A673 (cell line): ENCODE measurements around the gene RAB3D.

ENCODE experiments used
- CTCF ChIP-seq: fragments of 300-800, 200-600 bp; sonication (generic); conservative IDR thresholded peaks from 2 replicates; pipeline ENCODE4 v1.5.1; 2017; ENCODE audit warnings: low read depth, mild to moderate bottlenecking, antibody characterized with exemption, low read length, moderate library complexity, mixed read lengths
- EZH2 ChIP-seq: fragments of 200-600 bp; sonication (generic); IDR thresholded peaks from 2 replicates; pipeline ENCODE4 v1.6.1; 2017; ENCODE audit warnings: borderline replicate concordance, low read depth, mild to moderate bottlenecking, mixed read lengths, antibody characterized with exemption, low read length; ENCODE audit not compliant: poor library complexity, severe bottlenecking

GRCh38 chr19:11304936-11305335 is 34.5 kb downstream of the RAB3D start:
- TF ChIP-seq EZH2 = no peak
- no peak for TF ChIP-seq CTCF
